Muscle of arm (tissue), 12 donors: ENCODE results near the gene MXRA5. TPM values are rescaled to one million over a fixed set of nuclear protein-coding genes. Genes with fewer than 3 reads are reported as not detected.
"Not testable (repeated sequence)": the region's sequence is repeated elsewhere in the genome, so short reads cannot be mapped to it uniquely, and the experiment has no call there.

Experiments used
- DNase-seq: peaks from one replicate; pipeline ENCODE4 v3.0.0-alpha.2; 2013
- polyA plus RNA-seq, 12 donors: library from polyadenylated mRNA; unstranded; fragments of 120-200 nt; gene quantifications; one replicate each; pipeline ENCODE4 v1.2.1, GENCODE V29; 2013; ENCODE audit not compliant: insufficient read length in 12 of 12

MXRA5 gene
- polyA plus RNA-seq, 12 donors = 59.1 to 150 (median 79.5) TPM; not detected in 1

DNA sequence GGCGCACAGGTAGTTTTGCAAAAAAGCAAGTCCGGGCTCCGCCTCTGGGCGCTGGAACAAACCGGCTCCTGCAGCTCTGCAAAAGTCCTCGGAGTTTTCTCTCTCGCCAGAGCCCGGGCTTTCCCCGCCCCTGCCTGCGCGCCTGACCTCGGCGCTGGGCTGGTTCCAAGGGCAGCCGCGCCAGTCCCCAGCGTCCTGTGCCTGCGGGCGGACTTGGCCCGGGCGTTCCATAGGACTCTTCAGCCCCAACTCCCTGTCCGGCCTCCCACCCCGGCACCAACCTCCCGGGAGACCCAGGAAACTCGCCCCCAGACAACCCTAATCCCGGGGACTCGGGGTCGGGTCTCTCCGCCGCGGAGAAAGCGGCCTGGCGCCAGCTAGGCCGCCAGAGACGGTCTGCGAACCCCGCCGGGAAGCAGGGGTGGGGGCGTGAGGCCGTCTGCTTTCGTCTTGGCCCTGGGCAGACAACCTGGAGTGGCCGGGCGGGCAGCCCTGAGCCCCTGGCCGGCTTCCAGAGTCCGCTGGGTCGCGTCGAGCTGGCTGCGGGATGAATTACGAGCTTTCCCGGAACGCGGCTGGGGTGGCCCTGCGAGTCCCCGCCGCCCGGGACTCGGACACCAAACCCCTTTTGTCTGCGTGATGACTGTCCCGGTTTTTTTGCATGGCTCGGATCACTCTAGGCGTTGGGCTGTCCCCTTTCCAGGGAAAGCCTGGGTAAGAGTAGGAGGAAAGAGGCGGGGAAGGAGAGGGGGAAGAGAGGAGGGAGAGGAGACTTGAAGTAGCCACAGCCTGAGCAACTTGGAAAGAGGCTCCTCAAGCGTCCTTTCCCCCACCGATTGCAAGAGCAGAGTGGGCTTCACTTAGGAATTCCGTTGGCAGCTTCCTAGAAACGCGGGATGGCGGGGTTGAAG lies 916 bp downstream of the MXRA5 start:
- peak; percentile 76 for DNase-seq

DNA sequence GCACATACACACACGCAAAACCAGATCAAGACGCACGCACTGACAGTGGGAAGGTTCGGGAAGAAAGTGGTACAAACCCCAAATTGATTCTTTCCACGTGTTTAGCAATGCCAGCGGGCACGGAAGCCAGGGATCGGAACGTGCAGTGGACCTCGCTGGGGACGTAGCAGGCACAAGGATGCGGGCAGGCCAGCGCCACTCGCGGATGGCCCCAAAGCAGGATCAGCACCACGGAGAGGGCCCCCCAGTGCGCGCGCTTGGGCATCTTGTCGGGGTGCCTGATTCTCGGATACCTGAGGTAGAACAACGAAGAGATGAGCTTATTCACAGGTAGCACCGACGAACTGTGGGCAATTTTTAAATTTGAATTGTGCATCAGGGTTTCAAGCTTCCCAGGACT lies 2.9 kb downstream of the MXRA5 start:
- not testable (repeated sequence) for DNase-seq

DNA sequence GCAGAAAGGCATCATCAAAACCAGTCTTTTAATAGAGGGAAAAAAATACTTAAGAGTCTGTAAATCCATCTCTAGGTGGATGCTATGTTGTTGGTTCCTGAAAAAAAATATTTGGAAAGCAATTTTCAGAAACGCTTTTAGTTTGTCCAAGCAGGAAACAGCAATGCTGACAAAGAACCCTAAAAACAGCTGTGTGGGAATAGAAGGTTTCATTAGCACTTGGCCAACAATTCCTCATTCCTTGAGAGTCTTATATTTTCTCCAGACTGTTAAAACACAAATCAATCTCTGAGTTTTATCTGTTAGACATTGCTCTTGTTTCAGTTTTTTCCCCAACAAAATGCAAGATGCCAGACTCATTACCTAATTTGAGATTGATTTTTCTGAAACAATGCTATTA lies 6.4 kb downstream of the MXRA5 start:
- no peak for DNase-seq

GRCh38 chrX:3326681-3327080 lies 19.8 kb downstream of the MXRA5 start:
- DNase-seq = peak; percentile 41

GRCh38 chrX:3320471-3321046 lies 25.9 kb downstream of the MXRA5 start:
- no peak for DNase-seq

DNA sequence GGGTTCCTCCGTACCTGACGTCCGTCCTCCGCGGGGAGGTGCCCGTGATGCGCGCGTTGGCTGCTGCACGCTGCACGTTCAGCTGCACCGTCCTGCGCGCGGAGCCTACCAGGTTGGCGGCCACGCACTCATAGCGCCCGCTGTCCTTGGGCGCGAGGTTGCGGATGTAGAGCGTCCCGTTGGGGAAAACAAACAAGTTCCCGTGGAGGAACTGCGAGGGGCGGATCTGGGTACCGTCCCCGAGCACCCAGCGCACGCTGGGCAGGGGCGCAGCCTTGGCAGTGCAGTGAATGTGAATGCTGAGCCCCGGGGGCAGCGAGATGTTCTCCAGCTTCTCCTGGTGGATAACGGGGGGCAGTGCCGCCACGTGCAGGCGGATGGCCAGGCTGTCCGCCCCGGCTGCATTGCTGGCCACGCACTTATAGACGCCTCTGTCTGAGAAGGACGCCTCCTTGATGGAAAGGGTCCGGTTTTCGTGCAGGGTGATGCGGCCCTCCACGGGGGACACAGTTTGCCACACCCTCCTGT lies 29.2 kb downstream of the MXRA5 start:
- no peak for DNase-seq

- DNase-seq = no peak
Observed at GRCh38 chrX:3312109-3312508, 34.3 kb downstream of the MXRA5 start.

GRCh38 chrX:3307881-3308280 lies 38.6 kb downstream of the MXRA5 start:
- no peak for DNase-seq

DNA sequence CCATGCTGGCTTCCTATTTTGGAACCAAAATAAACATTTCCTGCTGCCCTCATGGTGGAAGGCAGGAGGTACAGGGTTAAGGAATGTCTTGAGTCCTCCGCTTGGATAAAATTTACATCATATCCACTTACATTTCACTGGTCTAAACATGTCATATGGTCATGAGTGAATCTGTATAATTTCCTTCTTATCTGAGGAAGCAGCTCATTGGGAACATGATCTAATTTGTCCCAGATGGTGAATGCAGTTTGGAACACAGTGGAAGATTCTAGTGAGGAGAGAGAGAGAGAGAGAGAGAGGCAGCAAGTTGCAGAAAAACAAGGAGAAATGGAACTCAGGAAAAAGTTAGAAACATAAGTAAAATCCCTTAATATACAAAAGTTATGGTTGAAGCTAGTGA lies 46.8 kb downstream of the MXRA5 start:
- DNase-seq = no peak

DNA sequence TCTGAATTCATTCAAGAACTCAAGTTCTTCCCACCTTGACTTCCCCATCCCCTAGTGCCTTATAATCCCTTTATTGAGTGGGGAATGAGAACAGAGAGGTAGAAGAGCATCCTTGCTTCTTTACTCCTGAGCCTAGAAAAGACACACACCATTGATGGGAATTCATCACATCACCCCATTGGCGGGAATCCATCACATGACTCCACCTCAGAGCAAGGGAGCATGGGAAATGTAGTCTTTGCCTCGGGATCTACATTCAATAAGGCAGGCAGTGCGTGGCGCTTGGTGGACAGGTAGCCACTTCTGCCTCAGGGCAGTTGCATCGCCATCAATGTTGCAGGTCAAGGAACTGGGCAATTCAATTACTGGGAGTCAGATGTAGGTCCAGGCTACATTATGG lies 50.7 kb downstream of the MXRA5 start:
- DNase-seq = no peak

DNA sequence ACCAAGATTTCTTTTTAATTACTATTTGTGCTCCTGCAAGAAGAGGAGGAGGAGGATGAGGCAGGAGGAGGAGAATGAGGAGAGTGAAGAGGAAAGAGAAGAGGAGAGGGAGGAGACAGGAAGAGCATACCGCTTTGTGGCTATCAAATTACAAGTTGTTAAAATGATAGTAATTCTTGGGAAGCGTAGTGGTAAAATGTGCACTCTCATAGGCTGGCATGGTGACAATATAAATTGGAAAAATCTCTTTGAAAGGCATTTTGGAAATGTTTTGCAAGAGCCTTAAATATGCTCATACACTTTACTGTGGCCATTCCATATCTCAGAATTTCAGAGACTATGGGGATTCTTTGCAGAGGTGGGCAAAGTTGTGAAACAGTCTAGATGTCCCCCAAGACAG lies 53.2 kb downstream of the MXRA5 start:
- DNase-seq = no peak

DNA sequence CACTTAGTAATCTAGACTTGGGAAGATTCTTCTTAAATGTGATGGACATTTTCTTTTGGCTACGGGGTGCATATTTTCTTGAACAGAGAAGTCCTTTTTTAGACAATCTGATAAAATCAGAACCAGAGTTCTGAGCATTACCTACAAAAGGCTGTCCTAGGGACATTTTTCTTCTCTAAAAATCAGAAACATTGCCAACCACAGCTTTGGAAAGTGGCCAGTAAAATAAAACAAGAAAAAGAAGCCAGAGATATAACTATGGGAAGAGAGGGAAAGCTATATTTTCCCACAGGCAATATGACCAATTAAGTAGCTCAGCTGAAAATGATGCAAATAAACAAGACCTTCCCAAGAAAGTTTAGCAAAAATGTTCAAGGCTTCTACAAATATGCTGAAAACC lies 55.9 kb downstream of the MXRA5 start:
- no peak for DNase-seq

- no peak for DNase-seq
Observed at GRCh38 chrX:3286196-3286945, 60.1 kb downstream of the MXRA5 start.

DNA sequence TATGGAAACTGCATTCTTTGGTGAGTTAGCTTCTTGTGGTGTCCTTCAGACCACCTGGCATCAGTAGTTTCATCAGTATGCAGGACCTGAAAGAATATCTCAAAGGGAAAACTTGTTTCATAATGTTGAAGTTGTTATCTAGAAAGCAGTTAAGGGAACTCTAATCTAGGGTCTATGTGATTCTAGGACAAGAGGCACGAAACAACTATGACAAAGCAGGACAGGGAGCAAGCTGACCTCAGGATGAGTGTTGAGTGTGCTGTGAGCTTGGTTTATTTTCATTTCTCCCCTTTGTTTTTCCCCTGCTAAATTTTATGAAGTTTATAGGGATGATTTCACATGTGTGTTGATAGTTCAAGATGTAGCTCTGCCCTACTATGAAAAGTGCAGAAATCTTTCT lies 65.7 kb downstream of the MXRA5 start:
- no peak for DNase-seq

DNA sequence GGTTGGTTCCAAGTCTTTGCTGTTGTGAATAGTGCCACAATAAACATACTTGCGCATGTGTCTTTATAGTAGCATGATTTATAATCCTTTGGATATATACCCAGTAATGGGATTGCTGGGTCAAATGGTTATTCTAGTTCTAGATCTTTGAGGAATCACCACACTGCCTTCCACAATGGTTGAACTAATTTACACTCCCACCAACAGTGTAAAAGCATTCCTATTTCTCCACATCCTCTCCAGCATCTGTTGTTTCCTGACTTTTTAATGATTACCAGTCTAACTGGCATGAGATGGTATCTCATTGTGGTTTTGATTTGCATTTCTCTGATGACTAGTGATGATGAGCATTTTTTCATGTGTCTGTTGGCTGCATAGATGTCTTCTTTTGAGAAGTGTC lies 72.8 kb downstream of the MXRA5 start:
- not testable (repeated sequence) for DNase-seq

- DNase-seq = no peak
Observed at GRCh38 chrX:3271834-3272186, 74.6 kb downstream of the MXRA5 start.

DNA sequence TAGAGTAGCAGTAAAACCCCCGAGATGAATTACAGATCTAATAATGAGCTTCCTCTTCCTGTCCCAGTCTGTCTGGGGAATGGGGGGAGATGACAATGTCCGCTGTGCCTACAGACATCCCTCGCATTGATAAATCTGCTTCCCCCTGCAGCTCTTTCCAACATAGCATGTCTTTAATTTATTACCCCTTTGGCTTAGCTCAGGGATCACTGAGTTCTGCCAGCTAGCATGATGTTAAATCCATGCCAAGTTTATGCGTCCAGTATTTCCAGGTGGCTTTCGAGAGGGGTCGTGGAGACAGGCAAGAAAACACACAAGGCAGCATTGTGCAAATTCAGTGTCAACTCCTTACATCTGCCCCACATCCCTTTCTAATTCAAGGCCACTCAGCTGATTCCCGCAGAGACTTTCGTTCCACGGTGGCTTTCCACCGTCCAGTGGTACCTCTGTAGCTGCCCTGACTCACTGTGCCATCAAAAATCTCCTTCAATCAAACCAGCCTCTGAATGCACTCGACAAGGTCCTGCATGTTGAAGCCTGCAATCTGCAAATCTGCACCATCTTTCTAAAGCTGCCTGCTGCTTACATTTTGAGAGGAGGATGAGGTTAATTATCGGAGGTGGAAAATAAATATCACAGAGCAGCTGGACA lies 75.1 kb downstream of the MXRA5 start:
- DNase-seq = no peak

DNA sequence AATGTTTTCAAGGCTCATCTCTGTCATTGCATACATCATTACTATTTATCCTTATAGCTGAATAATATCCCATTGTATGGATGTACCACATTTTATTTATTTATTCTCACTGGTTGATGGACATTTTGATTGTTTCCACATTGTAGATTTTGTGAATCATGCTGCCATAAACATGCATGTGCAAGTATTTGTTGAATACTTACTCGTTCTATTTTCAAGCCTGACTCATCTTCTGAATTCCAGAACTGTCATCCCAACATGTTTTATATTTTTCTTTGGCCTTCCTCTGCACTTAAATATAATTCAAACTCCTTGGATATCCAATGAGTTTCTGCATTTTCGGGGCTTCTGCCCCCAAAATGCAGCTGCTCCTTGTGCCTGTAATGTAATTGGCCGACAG lies 77.6 kb downstream of the MXRA5 start:
- no peak for DNase-seq

- no peak for DNase-seq
Observed at GRCh38 chrX:3263681-3264126, 82.7 kb downstream of the MXRA5 start.

GRCh38 chrX:3262901-3263300 lies 83.6 kb downstream of the MXRA5 start:
- no peak for DNase-seq
